Left lobe of liver (tissue), 2 donors: ENCODE measurements around the gene QRICH1. TPM values are rescaled to one million over a fixed set of nuclear protein-coding genes. Genes with fewer than 3 reads are reported as not detected.

ENCODE experiments used
- ATAC-seq: fragments of 200-7000 bp; cut with Tn5 transposase; one replicate; pipeline ENCODE4 v1.9.1; 2020; ENCODE audit warnings: mild to moderate bottlenecking, moderate library complexity
- DNase-seq: peaks from one replicate; pipeline ENCODE4 v3.0.0-alpha.2; 2020; ENCODE audit warnings: low spot score
- total RNA-seq: library from RNA; stranded (reverse); gene quantifications from one replicate; pipeline ENCODE4 v1.2.1, GENCODE V29; 2021
- donor health status: DM: no; HTN: no; CAD: no; lungs with moderate emphysema.
- donor health status: DM: no; HTN: yes; CAD: no.

The QRICH1 gene
- total RNA-seq, 1 donor from 2014 or later = 33.4 TPM

GRCh38 chr3:49001155-49001554 lies 92.7 kb downstream of the QRICH1 start:
- ATAC-seq (no peak), DNase-seq (no peak)

GRCh38 chr3:48999085-48999858 lies 94.6 kb downstream of the QRICH1 start:
- ATAC-seq = no peak
- no peak for DNase-seq

- no peak for ATAC-seq
- no peak for DNase-seq
Observed at GRCh38 chr3:48997714-48998637, 95.9 kb downstream of the QRICH1 start.

DNA sequence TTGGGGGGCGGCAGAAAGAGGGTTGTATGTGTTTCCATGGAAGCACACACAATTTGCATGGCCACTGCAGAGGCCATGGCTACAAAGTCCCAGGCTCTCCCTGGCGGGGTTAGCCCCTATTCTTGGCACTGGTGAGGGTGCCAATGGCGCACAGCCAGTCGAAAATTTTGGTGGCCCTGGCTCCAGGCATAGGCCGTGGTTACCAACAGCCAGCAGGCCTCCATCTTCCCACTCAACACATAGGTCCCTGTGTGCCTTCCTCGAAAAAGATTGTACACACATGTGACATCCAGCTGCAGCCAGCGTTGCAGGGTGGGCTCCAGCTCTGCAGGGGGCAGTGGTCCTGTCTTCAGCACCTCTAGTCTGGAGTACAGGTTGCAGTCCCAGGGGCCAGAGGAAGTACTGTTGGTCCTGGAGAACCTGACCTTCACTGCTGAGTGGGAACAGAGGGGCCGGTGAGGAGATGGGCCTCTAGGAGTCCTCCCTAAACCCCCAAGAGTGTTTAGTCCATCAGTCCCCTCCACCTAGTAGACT lies 96.7 kb downstream of the QRICH1 start:
- DNase-seq = no peak
- ATAC-seq = no peak

DNA sequence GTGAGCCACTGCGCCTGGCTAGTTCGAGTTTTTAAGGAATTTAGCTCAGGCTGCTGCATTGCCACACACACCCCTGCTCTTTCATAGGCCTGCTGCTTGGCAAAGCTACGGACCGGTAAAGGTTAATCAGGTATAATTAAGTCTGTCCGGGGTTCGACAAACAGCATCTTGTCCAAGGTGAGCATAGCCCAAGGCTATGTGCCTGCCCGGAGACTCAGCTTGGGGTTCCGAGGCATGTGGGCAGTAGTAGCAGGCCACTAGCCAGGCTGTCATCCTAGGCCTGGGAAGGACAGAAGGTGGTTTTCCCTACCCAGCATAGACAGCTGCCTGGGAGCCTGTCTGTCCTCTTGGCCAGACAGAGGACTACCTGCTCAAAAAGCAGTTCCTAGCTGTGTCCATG lies 97.2 kb downstream of the QRICH1 start:
- ATAC-seq (no peak), DNase-seq (no peak)

- DNase-seq = no peak
- no peak for ATAC-seq
Observed at GRCh38 chr3:48993834-48994233, 100.0 kb downstream of the QRICH1 start.

DNA sequence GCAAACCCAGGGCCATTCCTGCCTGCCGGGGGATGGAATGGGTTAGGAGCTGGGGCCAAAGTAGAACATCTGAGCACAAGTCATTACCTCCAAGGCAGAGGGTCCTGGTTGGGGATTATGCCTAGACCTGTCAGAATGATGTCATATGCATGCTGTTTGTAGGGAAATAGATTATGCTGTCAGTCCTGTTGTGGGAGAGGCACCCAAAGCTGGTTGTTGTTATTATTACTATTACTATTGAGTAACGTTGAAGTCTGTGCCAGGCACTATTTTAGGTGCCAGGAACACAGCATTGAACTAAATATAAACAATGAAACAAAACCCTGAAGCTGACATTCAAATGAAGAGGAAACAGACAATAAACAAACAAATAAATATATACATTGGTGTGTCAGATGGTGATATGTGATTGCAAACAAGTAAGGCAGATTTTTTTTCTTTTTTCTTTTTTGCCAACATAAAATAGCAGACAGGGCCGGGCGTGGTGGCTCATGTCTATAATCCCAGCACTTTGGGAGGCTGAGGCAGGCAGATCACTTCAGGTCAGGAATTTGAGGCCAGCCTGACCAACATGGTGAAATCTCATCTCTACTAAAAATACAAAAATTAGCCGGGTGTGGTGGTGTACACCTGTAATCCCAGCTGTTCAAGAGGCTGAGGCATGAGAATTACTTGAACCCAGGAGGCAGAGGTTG lies 101.9 kb downstream of the QRICH1 start:
- DNase-seq (no peak), ATAC-seq (no peak)

GRCh38 chr3:48990636-48991469 lies 103.0 kb downstream of the QRICH1 start:
- DNase-seq = peak; percentile 48
- ATAC-seq = peak; percentile 5

GRCh38 chr3:48989796-48990635 lies 103.9 kb downstream of the QRICH1 start, which contains the start of gene P4HTM:
P4HTM (plus strand) TSS chr3:48990241; CDS start chr3:48990257, 16 bp downstream.
- peak; percentile 89 for ATAC-seq

GRCh38 chr3:48989126-48989795 lies 104.6 kb downstream of the QRICH1 start:
- no peak for ATAC-seq
- DNase-seq = no peak

More at GRCh38 chr3:48989796-48990635, 103.9 kb downstream of the QRICH1 start, which contains the start of gene P4HTM:
- peak; percentile 70 for DNase-seq

- no peak for DNase-seq
- ATAC-seq = no peak
Observed at GRCh38 chr3:48985831-48986376, 108.0 kb downstream of the QRICH1 start.

GRCh38 chr3:48984663-48985062 lies 109.2 kb downstream of the QRICH1 start:
- ATAC-seq (no peak), DNase-seq (no peak)

DNA sequence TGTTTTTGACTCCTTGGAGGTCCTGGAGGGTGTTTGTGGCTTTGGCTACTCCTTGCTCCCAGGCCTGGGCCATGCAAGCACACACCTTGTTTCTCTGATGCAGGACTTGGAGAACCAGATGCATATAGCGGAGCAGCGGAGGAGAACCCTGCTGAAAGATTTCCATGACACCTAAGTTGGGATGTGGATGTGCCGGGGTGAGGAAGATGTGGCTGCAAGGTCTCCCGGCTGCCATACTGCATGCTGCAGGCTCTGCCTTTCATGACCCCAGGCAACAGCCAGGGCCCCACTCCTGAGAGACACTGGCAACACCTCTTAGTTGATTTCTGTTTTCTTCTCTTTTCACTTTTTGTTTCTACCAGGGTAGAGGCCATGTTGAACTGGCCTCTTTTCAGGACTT lies 110.8 kb downstream of the QRICH1 start:
- no peak for DNase-seq
- no peak for ATAC-seq

DNA sequence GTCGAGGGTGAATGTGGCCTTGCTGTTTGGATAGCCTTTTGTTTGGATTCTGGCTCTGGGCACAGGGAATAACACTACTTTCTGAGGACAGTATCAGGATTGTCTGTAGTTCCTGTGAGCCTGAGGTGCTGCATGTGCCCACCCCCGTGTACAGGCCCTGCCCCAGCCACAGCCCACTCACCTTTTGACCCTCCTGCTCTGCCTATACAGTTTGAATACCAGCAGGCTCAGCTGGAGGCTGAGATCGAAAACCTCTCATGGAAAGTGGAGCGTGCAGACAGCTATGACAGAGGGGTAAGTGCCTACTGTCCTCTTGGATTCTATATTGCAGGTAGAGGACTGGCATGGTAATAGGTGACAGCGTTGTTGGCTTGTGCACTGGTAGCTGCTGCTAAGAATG lies 111.2 kb downstream of the QRICH1 start:
- ATAC-seq (no peak), DNase-seq (no peak)

- ATAC-seq = no peak
- no peak for DNase-seq
Observed at GRCh38 chr3:48982016-48982415, 111.9 kb downstream of the QRICH1 start.

- ATAC-seq (no peak), DNase-seq (no peak)
Observed at GRCh38 chr3:48980295-48980694, 113.6 kb downstream of the QRICH1 start.
